Stimulated activated naive CD8-positive, alpha-beta T cell treated with anti-CD3 and anti-CD28 coated beads, Interleukin-15, Interleukin-2, amounts not matched to agents 100 ng/mL and 50 ng/mL, for 24 hours (primary cell): Measurements from ENCODE around the gene OR8G5.
"Not testable (repeated sequence)": the region's sequence is repeated elsewhere in the genome, so short reads cannot be mapped to it uniquely, and the experiment has no call there.

Experiments used
- H3K27ac Mint-ChIP-seq: one replicate; pipeline ENCODE4 v1.8.0; 2021; ENCODE audit warnings: mild to moderate bottlenecking, mixed read lengths
- H3K27me3 Mint-ChIP-seq: one replicate; pipeline ENCODE4 v1.8.0; 2021; ENCODE audit warnings: mixed read lengths
- H3K36me3 Mint-ChIP-seq: one replicate; pipeline ENCODE4 v1.8.0; 2021; ENCODE audit warnings: low read depth, mixed read lengths
- H3K4me1 Mint-ChIP-seq: one replicate; pipeline ENCODE4 v1.8.0; 2021; ENCODE audit warnings: low read depth, mixed read lengths
- H3K4me3 Mint-ChIP-seq: one replicate; pipeline ENCODE4 v1.8.0; 2021; ENCODE audit warnings: mild to moderate bottlenecking, mixed read lengths
- H3K9me3 Mint-ChIP-seq: one replicate; pipeline ENCODE4 v1.8.0; 2021; ENCODE audit warnings: mixed read lengths

The OR8G5 gene

DNA sequence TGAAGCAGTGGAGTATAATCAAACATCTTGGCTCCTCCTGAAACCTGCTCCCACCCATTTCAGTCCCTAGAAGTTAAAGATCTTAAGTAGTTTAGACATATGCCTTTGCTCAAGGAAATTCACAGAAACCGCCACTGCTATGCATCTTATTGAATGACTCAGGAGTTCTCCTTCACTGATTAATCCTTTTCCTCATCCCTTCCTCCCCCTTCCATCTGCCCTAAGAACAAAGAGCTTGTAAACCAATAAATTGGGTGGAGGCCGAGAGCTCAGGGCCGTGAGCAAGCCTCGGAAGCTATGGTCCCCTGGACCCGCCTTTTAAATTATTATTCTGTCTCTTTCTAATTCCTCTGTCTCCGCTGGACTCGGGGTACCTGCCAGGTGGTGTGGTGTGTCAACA, 14.7 kb downstream of the OR8G5 start:
- not testable (repeated sequence) for H3K4me3 Mint-ChIP-seq, H3K9me3 Mint-ChIP-seq, H3K36me3 Mint-ChIP-seq, H3K4me1 Mint-ChIP-seq, H3K27me3 Mint-ChIP-seq, H3K27ac Mint-ChIP-seq

DNA sequence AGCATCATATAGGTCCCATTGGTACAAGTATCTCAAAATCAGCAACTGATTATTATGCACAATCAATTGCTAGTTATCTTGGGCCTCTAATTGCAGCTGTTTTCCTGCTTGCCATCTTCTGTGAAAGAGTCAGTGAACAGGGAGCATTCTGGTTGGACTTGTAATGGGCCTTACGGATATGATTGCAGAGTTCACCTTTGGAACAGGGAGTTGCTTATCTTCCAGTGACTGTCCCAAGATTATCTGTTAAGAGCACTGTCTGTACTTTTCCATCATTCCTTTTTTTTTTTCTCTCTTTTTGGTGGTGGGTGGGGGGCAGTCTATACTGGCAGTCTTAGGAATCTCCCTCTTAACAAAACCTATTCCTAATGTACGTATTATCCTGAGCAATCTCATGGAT, 17.8 kb downstream of the OR8G5 start:
- Mint-ChIP-seq H3K36me3 (no peaks in the 10 kb centered on the region), H3K4me3 (no peak overlapping the region), H3K9me3 (no peaks in the 10 kb centered on the region), H3K27me3 (peaks cover 5% of the 10 kb centered on the region), H3K27ac (no peak overlapping the region), H3K4me1 (peaks cover 17% of the 10 kb centered on the region)

DNA sequence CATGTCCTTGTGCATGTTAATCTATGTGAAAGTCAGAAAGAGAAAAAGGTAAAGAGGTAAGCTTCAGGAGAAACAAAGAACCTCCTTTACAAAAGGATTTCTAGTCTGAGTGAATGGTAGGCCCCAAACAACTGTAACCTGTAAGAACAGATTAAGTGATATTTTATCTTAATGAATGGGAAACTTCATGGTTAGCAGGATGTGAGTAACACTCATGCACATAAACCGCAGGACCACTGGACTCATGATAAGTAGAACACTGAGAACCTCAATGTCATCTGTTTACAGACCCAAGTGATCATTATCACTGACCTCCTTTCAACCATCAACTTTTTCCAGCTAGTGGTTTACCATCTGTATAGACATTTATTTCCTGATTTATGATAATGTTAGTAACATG, 19.9 kb downstream of the OR8G5 start:
- peaks cover 9% of the 10 kb centered on the region for H3K27me3 Mint-ChIP-seq
- no peaks in the 10 kb centered on the region for H3K36me3 Mint-ChIP-seq
- no peak overlapping the region for H3K4me3 Mint-ChIP-seq
- H3K9me3 Mint-ChIP-seq = peaks cover 8% of the 10 kb centered on the region
- H3K4me1 Mint-ChIP-seq = peaks cover 17% of the 10 kb centered on the region
- H3K27ac Mint-ChIP-seq = no peak overlapping the region

DNA sequence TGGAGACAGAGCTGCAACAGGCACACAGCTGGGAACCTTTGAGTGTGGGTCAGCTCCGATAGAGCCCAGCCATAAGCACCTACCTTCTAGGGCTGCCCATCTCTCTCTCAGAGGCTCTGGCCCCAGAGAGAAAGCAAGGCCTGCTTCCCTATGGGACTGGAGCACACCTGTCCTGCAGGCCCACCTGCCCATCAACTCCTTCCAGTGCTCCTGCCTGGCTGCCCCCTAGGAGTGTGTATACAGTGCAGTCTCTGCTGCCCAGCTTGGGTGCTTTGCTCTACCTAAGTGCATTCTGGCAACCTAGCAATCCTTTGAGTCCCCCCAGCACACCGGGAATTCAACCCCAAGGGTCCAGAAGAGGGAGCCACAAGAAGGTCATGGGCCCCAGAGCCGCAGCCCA, 21.0 kb downstream of the OR8G5 start:
- Mint-ChIP-seq H3K27me3 (peaks cover 9% of the 10 kb centered on the region), H3K4me1 (peaks cover 17% of the 10 kb centered on the region), H3K36me3 (no peaks in the 10 kb centered on the region), H3K9me3 (peaks cover 15% of the 10 kb centered on the region), H3K27ac (no peak overlapping the region), H3K4me3 (no peak overlapping the region)

DNA sequence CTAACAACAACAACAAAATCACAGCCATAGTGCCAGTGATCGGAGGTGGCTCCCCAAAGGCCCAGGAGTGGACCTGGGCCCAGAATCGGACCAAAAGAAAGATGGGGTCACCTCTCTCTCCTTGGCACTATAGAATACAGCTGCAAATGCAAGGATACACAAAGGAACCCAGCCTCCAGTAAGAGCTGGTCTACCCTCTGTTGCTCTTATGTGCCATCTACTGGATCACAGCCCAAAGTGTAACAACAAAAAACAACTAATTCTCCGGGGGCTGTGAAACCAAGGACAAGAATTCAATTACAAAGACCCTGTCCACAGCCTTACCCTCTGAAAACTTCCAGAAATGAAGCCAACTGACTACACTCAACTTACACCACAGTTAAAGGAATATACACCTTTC, 21.6 kb downstream of the OR8G5 start:
- H3K36me3 Mint-ChIP-seq = no peaks in the 10 kb centered on the region
- no peak overlapping the region for H3K4me3 Mint-ChIP-seq
- H3K27me3 Mint-ChIP-seq = peaks cover 9% of the 10 kb centered on the region
- no peak overlapping the region for H3K27ac Mint-ChIP-seq
- H3K9me3 Mint-ChIP-seq = peaks cover 15% of the 10 kb centered on the region
- peaks cover 17% of the 10 kb centered on the region for H3K4me1 Mint-ChIP-seq

DNA sequence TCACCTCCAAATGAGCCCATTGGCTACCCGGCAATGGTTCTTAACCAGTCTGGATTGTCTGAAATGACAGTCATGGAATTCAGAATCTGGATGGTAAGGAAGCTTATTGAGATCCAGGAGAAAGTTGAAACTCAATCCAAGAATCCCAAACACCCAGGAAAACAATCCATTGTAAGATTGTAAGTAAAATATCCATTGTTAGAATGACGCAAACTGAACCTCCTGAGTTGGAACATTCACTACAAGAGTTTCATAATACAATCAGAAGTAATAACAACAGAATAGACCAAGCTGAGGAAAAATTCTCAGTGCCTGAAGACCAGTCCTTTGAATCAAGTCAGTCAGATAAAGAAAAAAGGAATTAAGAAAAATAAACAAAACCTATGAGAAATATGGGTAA, 22.1 kb downstream of the OR8G5 start:
- Mint-ChIP-seq H3K9me3 (peaks cover 17% of the 10 kb centered on the region), H3K4me1 (peaks cover 17% of the 10 kb centered on the region), H3K27me3 (peaks cover 9% of the 10 kb centered on the region), H3K36me3 (no peaks in the 10 kb centered on the region), H3K27ac (no peak overlapping the region), H3K4me3 (no peak overlapping the region)

DNA sequence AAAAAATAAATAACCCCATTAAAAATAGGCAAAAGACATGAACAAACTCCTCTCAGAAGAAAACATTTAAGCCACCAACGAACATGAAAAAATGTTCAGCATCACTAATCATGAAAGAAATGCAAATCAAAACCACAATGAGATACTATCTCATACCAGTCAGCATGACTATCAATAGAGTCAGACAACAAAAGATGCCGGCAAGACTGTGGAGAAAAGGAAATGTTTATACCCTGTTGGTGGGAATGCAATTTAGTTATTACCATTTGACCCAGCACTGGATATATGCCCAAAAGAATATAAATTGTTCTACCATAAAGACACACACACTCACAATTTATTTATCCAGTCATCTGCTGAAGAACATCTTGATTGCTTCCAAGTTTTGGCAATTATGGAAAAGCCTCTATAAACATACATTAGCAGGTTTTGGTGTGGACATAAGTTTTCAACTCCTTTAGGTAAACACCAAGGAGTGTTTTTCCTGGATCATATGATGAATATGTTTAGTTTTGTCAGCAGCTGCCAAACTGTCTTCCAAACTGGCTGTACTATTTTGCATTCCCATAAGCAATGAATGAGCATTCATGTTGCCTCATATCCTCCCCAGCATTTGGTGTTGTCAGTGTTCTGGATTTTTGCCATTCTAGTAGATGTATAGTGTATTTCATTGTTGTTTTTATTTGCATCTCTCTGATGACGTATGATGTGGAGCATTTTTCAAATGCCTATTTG, 29.6 kb downstream of the OR8G5 start:
- peaks cover 4% of the 10 kb centered on the region for H3K4me1 Mint-ChIP-seq
- H3K9me3 Mint-ChIP-seq = peaks cover 34% of the 10 kb centered on the region

DNA sequence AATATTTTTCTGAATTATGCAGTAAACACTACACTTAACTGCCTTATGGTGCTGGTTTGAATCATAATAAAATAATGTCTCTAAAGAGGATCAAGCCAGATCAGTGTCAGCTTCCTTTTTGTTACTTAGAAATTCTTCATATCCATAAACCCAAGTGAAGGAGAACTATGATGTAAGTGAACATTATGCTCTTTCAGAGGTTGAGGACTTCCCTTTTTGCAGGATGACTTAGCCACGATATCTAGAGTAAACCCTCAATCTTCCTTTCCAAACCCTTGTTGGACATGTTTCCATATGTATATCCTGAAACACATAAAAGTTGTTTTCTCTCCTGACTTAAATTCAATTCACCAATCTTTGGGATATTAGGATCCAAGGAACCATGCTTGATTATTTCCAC, 38.5 kb downstream of the OR8G5 start:
- Mint-ChIP-seq H3K4me1 (no peaks in the 10 kb centered on the region), H3K27me3 (peaks cover 7% of the 10 kb centered on the region), H3K9me3 (peaks cover 5% of the 10 kb centered on the region), H3K36me3 (no peaks in the 10 kb centered on the region), H3K27ac (no peak overlapping the region), H3K4me3 (no peak overlapping the region)

More for the DNA sequence above, 29.6 kb downstream of the OR8G5 start:
- Mint-ChIP-seq H3K4me3 (no peak overlapping the region), H3K27me3 (no peaks in the 10 kb centered on the region), H3K27ac (no peak overlapping the region), H3K36me3 (no peaks in the 10 kb centered on the region)

DNA sequence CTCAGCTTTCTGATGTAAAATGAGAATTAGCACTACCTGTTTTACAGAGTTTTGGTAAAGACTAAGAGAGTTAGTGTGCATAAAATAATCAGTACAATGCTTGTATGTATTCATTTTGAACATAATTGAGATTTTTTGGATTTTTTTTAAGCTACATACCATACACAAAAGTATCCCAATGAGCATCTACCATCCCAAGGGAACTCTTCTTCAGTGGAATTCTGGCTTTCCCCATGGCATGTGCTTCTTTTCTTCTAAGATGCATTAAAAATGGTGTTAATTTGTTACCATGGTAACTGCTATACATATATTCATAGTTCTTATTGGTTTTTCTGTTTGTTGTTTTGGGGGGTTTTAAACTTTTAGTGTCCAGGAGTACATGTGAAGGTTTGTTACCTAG, 39.8 kb downstream of the OR8G5 start:
- H3K27ac Mint-ChIP-seq = no peak overlapping the region
- H3K4me1 Mint-ChIP-seq = no peaks in the 10 kb centered on the region
- no peaks in the 10 kb centered on the region for H3K36me3 Mint-ChIP-seq
- no peak overlapping the region for H3K4me3 Mint-ChIP-seq
- peaks cover 7% of the 10 kb centered on the region for H3K27me3 Mint-ChIP-seq
- no peaks in the 10 kb centered on the region for H3K9me3 Mint-ChIP-seq

DNA sequence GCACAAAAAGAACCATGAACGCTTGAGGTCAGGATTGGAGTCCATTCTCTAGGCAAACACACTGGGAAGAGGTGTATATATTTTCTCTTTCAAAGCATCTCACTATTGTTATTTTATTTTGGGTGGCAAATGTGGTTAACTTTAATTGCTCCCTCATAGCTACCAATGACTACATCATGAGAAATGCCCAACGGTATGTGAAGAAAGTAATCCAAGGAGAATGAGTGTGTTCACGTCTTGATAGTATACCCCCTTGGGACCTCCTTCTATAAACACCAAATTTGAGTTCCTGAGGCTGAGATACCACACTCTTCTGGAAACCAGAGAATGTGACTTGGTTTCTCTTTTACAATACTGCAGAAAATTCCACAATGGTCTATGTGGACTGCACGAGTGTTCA, 41.7 kb downstream of the OR8G5 start:
- H3K4me1 Mint-ChIP-seq = no peaks in the 10 kb centered on the region
- no peaks in the 10 kb centered on the region for H3K36me3 Mint-ChIP-seq
- H3K27ac Mint-ChIP-seq = no peak overlapping the region
- no peaks in the 10 kb centered on the region for H3K9me3 Mint-ChIP-seq
- H3K27me3 Mint-ChIP-seq = peaks cover 3% of the 10 kb centered on the region
- no peak overlapping the region for H3K4me3 Mint-ChIP-seq

DNA sequence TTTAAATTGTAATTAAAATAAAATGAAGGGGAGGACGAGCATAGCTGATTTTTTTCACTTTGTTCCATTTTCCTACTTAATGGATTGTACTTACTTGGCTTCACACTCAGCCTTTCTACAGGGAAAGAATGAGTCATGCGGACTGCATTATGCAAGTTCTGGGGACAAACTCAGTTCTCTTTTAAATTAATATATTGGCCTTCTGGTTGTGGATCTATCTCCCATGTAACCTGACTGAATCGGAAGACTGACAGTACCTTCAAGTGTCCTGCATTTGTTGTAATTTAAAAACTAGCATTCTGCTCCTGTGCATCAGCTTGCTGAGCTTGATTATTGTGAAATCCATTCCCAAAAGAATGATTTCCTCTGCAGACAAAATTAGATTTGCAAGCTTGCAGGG, 45.4 kb downstream of the OR8G5 start:
- H3K9me3 Mint-ChIP-seq = no peaks in the 10 kb centered on the region
- no peaks in the 10 kb centered on the region for H3K36me3 Mint-ChIP-seq
- H3K4me3 Mint-ChIP-seq = no peak overlapping the region
- no peaks in the 10 kb centered on the region for H3K27me3 Mint-ChIP-seq
- no peak overlapping the region for H3K27ac Mint-ChIP-seq
- no peaks in the 10 kb centered on the region for H3K4me1 Mint-ChIP-seq

DNA sequence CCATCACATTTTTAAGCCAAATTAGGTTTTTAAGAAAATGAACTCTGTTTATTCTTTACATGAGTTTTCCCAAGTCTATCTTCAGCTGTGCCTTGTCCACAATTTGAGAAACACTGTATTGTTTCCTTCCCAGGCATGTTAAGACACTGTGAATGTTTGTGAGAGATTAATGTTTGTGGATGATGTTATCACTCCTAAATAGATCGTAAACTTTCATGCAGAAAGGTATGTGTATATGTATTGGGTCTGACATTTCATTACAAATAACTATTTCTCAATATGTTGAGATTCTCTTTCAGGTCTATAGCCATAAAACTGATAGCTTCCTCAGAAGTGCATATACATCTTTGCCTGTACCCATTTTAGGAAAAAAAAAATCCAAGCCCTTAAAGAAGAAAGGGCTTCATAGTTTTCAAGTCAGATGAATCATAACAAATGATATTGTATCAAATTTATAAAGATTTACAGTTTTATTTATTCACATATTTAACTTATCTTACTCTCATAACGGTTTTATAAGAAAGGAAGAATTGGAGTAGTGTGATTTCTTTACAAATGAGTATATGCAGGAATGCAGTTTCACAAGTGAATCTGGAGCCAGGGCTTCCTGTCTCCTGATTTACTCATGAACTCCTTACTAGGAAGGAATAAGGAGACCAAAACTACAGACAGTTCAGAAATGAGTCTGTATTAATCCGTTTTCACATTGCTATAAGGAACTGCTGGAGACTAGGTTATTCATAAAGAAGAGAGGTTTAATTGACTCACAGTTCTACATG, 46.4 kb downstream of the OR8G5 start:
- Mint-ChIP-seq H3K4me1 (no peaks in the 10 kb centered on the region), H3K9me3 (no peaks in the 10 kb centered on the region), H3K27me3 (no peaks in the 10 kb centered on the region), H3K36me3 (no peaks in the 10 kb centered on the region), H3K4me3 (no peak overlapping the region), H3K27ac (no peak overlapping the region)

DNA sequence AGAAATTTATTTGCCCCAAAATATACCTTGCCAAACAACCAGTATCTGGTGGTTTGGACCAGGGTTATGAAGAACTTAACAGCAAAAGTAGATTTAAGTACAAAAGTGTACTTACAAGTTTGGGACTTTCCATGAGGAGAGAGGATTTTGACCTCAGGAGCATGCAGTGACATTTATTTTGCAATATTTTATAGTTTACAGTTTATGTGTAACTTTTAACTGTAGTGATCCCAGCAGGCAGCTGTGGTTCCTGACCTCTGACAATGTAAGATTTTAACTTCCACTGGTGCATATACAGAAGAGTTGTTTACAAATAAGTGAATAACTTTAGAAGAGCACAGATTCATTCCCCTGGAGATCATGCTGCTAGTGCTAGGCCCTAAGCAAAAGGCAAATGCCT, 50.9 kb downstream of the OR8G5 start:
- H3K4me1 Mint-ChIP-seq = no peaks in the 10 kb centered on the region
- peaks cover 3% of the 10 kb centered on the region for H3K27me3 Mint-ChIP-seq
- H3K27ac Mint-ChIP-seq = no peak overlapping the region
- H3K36me3 Mint-ChIP-seq = no peaks in the 10 kb centered on the region
- no peak overlapping the region for H3K4me3 Mint-ChIP-seq
- H3K9me3 Mint-ChIP-seq = no peaks in the 10 kb centered on the region

DNA sequence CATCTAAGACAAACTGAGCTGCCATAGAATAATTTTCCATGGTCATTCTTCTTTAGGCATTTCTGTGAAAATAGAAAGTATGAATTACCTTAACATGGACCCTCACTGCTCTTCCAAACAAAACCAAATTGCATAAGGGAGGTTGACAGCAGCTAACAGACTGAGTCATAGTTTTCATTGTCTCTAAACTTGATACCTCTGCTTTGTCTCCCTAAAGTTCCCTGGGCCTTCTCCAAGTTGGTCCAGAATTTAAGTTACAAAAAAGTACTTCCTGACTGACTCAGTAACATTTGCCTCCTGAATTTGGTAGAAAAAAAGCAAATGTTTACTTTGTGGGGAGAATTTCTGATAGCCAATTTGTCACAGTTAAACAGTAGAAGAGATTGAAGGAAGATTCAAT, 54.5 kb downstream of the OR8G5 start:
- H3K27me3 Mint-ChIP-seq = peaks cover 3% of the 10 kb centered on the region
- no peak overlapping the region for H3K4me3 Mint-ChIP-seq
- no peaks in the 10 kb centered on the region for H3K4me1 Mint-ChIP-seq
- no peak overlapping the region for H3K27ac Mint-ChIP-seq
- no peaks in the 10 kb centered on the region for H3K36me3 Mint-ChIP-seq
- no peaks in the 10 kb centered on the region for H3K9me3 Mint-ChIP-seq

DNA sequence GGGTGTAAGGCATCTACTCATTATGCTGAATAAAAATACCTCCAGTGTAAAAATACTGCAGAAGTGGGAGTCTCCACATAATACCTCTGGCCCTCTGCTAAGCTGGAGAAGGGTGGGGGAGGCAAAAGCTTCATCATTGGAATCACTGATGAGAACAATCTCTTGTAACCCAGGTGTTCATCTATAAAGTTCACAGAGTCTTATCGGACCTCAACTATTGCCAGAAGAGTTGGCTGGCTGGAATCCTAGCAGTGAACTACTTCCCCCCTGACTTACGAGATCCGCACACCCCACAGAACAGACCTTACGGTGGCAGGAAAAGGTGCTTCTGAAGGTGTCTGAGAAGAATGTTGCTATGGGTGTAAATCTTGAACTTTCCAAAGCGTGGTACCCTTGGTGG, 55.1 kb downstream of the OR8G5 start:
- H3K27ac Mint-ChIP-seq = no peak overlapping the region

DNA sequence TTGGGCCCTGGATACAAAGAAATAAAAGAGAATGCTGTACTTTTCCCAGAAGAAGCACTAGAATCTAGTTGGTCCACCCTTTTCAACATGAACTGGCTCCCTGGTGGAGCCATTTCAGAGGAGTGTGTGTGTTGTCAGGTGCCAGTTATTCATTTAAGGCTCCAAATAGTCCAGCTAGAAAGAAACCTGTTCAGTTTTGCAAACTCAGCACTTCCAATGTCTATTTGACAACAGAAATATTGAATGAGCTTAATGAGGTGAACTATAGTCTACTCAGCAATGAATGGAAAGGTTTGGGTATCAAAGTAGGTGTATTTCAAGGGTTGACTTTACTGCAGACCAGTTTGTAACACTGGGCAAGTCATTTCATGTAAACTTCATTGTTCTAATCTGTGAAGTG, 55.5 kb downstream of the OR8G5 start:
- Mint-ChIP-seq H3K4me3 (no peak overlapping the region), H3K27me3 (peaks cover 6% of the 10 kb centered on the region), H3K4me1 (no peaks in the 10 kb centered on the region), H3K27ac (no peak overlapping the region), H3K9me3 (no peaks in the 10 kb centered on the region), H3K36me3 (no peaks in the 10 kb centered on the region)

More for the DNA sequence above, 55.1 kb downstream of the OR8G5 start:
- no peak overlapping the region for H3K4me3 Mint-ChIP-seq
- peaks cover 3% of the 10 kb centered on the region for H3K27me3 Mint-ChIP-seq
- H3K36me3 Mint-ChIP-seq = no peaks in the 10 kb centered on the region
- H3K9me3 Mint-ChIP-seq = no peaks in the 10 kb centered on the region
- H3K4me1 Mint-ChIP-seq = no peaks in the 10 kb centered on the region
